GM19238 (cell line): Measurements from ENCODE around the gene DNAH17.

Experiments
- DNase-seq: peaks from one replicate; pipeline ENCODE4 v3.0.0; 2011; ENCODE audit warnings: low spot score; ENCODE audit not compliant: insufficient read length

Gene DNAH17

DNA sequence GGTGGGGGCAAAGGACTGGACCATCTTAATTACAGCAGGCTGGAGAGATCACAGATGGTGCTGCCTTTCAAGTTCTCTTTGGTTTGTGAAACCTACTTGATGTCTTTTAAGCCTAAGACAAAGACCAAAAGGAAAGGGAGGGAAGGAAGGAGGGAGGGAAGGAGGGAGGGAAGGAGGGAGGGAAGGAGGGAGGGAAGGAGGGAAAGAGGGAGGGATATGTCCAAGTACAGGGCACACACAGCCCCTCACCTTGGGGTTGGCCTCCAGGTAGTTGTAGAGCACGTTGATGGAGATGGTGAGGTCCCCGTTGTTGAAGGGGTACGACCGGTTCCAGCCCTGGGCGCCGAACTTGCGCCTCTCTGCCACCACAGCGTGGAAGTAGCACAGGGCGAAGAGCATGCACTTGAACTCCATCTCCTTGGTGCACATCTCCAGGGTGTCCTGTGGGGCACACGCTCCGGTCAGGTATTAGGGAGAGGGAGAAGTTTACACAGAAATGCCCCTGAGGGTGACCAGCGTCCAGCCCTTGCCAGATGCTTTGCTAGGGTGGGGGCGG, 143.3 kb downstream of the DNAH17 start:
- no peak for DNase-seq

DNA sequence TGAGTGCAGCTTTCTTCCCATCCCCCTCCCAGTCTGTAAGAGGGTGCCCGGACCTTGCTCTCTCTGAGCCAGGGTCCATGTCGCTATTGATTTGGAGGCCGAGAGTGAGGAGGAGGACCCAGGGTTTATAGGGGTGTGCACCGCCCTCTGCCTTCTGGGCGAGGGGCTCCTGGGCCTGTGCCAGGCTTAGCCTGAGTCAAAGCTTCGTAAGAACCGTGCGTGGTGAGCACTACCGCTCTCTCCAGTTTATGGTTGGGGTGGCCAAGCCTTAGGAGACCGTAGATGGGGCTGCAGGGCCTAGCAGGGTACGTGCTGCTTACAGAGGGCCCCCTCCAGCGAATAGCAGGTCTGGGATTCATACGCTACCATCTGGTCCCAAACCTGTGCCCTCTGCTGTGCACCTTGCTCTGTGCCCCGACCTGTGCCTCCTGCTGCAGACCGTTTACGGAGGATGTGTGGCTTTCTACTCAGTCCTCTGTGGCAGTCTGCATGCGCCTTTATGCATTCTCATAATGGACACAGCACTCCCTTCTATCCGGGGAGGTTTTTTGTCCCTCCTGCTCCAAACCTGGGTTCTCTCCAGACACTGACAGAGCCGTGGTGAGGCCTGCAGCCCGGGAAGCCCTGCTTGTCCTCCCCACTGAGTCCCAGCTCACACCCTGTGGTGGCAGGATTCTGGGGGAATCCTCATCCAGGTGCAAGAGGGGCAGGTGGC, 144.0 kb downstream of the DNAH17 start:
- no peak for DNase-seq

DNA sequence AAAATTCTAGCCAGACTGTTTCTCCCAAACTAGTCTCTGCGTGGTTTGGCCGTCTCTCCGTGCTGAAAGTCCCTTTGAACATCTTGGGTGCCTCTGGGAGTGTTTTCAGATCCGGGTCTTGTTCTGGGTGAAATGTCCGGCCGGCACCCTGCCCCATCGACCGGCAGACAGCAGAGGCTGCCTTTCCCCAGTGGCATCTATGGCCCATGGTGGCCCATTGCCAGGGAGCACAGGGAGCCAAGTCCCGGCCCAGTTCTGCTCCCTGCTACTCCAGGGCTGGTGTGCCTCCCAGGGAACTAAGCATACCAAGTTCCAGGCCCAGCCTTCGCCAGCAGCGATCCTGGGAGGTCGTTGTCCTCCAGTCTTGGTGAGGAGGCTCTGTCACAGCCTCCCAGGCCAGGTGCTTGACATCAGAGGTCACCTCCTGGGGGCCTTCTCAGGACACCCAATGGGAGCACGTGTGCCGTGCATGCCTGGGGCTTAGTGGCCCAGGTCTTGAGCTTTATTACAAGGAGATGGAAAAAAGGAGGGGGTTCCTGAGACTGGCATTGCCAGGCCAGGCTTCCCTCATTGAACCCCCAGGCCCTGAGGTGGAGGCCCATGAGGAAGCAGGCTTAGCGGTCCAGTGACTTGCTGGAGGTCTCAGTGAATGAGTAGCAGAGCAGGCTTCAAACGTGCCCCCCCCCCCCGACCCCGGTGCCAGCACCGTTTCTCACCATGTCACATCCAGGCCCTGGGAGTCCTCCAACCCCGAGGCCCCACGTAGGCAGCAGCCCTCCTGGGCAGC, 144.8 kb downstream of the DNAH17 start:
- no peak for DNase-seq

DNA sequence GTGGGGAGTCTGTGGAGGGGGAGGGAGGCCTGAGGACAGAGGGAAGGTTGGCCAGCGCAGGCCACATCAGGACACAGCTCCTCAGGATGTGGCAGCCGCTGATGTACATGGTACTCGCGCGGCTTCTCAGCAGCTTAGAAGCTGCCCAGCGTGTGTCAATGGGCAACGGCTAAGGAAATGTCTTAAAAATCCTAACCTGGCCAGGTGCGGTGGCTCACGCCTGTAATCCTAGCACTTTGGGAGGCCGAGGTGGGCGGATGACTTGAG, 145.6 kb downstream of the DNAH17 start:
- no peak for DNase-seq

DNA sequence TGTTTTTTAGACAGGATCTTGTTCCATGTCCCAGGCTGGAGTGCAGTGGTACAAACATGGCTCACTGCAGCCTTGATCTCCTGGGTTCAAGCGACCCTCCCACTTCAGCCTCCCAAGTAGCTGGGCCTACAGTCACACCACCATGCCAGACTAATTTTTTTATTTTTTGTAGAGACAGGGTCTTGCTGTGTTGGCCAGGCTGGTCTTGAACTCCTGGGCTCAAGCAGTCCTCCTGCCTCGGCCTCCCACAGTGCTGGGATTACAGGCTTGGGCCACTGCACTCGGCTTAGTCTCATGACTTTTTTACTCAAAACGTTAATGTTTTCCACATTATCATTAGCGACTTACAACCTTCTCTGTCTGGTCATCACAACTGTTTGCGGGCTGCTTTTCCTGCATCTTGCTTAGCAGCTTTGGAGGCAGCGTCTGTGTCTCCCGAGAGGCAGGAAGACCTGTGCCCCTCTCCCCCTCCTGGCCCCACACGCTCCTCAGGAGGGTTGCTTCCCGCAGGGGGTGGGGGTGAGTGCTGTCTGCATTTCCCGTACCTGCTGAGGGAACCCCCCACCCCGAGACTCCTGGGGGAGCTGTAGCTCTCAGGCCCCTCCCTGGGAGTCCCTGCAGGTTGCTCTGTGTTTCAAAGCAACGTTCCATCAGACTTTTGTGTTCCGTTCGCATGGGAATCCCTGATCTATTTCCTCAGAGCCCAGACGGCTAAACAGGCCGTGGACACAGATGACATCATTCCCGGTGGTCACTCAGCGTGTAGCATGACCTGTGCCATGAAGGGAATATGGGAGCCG, 146.1 kb downstream of the DNAH17 start:
- no peak for DNase-seq

DNA sequence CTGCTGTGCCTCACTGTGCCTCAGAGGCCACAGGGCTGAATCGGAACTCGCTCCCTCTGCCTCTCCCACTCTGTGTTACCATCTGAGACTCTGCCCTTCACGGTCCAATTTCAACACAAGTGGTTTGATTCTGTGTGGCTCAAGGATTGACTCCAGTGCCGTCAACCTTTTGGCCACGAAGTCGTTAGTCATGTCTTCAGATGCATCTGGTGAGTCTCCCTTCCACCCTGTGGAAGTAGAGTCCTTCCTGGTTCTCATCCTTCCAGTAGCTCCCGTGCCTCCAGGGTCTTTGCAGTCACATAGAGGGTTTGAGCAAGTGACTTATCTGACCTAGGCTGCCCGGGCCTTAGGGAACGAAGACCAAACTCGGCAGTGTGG, 147.6 kb downstream of the DNAH17 start:
- no peak for DNase-seq

DNA sequence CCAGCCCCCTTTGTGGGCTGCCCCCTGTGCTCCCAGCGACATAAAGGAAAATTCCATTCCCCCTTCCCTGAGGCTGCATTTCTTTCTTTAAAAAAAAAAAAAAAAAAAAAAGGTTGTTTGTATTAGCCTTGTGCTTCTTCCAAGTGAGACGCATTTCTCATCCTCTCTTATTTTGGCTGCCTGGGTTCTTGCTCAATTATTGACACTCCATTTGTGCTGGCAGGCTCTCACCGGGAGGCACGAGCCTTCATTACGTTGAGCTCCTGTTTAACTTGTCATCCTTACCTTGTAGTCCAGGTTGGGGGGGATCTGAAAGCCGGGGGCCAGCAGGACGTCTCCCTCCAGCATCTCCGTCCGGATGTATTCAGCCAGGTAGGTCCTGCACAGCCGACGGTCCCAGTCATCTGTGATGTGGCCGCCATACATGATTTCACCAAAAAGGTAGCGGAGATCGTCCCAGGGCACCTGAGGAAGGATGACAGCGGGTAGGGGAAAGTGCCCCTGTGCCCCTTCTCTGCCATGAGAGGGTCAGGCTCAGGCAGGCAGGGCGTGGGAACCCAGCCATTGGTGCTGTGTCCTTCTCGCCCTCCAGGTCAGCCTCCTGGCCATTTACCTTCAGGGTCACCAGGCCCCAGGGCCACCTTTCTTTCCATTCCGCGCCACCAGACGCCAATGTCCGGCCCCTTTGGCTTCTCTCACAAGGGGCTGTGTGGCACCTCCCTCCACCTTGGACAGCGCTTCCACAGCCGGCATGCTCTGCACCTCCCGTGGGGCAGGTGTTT, 148.2 kb downstream of the DNAH17 start:
- no peak for DNase-seq

DNA sequence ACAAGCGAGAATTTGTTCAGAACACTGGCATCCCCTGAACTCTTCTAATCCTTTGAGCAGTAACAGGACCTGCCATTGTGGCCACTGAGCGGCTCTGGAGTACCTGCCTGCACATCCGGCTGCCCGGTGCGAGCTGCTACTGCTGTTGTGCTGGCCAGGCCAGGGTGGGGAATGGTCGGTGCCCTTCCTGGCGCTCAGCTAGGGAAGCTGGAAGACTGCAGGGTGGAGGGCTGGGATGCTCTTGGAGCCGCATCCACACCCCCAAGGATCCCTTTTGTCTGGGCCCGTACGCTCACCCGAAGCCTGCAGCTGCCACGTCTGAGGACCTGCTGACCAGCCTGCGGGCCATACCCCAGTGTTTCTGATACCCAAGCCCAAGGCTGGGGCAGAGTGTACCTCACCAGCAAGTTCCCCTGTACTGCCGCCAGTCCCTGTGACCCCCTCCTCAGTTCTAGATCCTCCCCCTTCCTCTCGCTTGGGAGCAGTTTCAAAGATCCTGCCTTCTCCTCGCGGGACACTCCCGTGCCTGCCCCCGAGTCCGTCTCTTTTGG, 149.1 kb downstream of the DNAH17 start:
- DNase-seq: no peak

DNA sequence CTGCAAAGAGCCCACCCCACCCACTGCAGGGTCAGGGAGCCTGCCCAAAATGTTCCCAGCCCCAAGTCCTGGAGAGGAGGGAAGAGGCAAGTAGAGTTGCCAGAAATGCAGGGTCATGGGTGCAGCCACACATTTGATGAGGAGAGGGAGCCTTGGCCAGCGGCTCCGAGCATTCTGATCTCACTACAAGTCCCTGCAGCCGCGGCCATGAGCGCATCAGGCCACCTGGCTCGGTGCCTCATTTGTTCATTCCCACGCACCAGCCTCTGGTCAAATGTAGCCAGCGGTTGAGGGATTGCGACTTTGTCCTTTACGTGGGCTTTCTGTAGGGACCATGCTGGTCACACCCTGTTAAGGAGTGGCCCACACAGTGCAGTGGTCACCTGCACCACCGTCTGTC, 150.1 kb downstream of the DNAH17 start:
- no peak for DNase-seq

DNA sequence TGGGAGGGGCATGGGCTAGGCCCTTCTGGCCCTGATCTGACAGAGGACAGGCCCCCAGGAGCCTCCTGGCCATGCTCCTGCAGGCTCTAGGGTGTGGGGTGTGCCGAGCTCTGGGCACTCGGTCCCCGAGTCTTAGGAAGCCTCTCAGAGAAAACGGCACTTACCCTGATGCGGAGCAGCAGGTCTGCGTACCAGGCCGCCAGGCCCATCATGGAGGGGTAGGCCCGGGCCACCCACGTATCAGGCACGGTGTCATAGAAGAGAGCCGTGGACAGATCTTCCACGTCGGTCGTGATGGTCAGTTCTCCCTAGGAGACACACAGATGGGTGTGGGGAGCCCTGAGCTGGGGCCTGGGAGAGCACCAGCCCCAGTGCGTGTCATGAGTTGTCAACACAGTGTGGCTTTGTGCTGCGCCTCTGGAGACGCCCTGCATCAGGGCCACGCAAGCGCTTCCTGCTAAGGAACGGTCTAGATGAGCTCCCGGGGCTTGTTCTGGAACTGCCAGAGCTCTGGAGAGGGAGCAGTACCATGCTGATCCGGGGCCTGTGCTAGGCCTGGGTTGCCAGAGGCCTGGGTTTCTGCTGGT, 150.8 kb downstream of the DNAH17 start:
- DNase-seq: no peak

DNA sequence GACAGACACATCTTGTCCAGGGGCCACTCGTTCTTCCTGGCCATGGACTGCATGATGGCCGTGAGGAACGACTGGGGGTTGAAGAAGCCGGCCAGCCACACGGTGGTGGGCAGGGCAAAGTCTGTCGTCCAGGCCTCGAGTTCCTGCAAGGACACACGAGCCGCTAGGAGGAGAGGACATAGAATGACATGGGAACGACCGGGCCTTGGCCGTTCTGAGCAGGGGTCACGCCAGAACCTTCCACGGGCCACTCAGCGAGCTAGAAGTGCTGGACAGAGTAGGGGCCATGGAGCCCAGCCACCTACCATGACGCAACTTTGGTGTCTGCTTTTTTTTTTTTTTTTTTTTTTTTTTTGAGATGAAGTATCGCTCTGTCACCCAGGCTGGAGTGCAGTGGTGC, 151.8 kb downstream of the DNAH17 start:
- DNase-seq: no peak

DNA sequence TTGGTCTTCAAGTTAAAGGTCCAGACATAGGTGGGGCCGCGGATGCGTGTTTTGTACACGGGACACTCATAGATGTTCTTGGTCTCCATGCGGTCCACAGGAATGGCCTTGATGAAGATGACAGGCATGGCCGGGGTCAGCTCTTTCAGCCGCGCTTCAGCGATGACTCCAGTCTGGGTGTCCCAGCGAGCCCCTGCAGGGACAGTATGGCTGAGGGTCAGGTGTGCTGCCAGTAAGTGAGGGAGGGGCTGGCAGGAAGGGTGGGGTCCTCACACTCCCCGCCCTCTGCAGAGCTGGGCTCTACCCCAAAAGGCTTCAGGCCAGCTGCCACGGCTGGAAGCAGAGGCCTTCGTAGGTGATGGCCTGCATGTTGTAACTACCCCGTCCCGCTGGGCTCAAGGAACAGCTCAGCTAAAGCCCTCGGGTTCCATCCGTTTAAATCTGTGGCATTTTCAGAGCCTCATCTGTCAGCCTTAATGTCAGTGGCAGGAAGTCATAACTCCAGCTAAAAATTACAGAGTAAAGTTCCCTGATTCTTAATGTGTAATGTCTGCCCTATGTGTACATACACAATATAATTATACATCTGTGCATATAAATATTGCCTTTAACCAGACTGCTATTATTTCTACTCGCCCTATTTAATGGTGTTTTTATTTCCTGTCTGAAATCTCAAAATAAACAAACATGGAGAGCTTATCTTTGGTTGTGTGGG, 153.1 kb downstream of the DNAH17 start:
- DNase-seq: no peak

DNA sequence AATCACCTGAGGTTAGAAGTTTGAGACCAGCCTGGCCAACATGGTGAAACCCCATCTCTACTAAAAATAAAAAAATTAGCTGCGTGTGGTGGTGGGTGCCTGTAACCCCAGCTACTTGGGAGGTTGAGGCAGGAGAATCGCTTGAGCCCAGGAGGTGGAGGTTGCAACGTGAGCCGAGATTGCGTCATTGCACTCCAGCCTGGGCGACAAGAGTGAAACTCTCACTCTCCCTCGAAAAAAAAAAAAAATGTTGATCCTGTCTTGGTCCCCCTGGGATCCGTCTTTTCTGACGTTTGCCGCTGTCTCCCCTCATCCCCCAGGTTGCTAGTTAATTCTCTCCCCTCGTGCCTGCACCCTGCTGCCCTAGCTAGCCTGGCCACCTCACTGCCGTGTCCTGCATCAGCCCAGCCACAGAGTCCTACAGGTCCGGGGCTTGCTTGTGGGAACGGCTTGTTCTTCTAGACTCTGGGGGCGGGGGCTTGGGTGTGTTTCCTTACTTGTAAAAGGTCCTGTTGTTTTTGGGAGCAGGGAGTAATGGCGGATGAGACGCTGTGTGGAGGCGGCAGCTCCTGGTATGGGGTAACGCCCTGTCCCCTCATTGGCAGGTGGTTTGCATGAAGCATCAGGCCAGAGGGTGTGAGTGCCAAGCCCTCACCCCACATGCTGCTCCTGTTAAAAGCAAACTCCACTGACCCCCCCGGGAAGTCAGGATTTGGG, 154.2 kb downstream of the DNAH17 start:
- DNase-seq: no peak

DNA sequence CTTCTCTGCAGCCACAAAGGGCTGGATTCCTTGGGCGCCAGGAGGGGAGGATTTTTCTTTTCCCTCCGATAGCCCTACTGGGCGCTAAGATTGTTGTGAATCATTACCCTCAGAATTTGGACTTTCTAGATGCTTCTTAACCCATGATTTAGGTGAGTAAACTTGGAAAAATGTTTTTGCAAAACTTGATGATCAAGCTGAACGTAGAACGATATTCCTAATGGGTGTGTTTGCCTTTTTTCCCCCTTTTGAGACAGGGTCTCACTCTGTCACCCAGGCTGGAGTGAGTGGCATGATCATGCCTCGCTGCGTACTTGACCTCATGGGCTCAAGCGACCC, 155.0 kb downstream of the DNAH17 start:
- no peak for DNase-seq

DNA sequence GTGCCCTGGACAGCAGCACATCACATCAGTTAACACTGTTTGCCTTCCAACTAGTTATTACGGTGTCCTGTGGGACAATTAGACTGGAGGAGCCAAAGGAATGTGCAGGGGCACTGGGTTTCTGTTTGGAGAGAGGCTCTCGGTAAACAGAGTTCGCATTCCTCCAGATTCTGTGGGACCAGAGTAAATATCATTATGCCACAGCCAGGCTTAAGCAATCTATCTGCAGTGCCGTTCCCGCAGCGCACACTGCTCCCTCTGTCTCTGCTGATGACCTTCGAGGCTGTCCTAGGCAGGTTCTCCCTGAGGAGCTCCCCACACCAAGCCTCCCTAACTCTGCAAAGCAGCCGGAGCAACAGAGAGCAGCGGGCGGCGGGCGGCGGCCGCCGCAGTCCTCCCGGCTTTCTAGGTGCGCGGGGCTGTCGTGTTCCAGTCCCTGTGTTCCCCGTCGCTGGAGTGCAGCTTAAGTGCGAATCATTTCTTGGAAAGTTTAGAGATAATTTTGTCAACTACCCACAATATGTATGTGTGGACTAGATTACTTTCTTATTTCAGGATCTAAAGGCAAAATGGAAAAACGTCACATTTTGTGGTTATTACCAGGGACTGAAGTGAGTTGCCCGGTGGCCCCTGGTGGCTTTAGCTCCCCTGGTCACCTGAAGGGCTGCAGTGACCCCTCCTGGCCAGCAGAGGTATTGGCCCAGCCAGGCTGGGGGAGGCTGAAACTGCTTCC, 155.5 kb downstream of the DNAH17 start:
- peak; percentile 87 for DNase-seq

DNA sequence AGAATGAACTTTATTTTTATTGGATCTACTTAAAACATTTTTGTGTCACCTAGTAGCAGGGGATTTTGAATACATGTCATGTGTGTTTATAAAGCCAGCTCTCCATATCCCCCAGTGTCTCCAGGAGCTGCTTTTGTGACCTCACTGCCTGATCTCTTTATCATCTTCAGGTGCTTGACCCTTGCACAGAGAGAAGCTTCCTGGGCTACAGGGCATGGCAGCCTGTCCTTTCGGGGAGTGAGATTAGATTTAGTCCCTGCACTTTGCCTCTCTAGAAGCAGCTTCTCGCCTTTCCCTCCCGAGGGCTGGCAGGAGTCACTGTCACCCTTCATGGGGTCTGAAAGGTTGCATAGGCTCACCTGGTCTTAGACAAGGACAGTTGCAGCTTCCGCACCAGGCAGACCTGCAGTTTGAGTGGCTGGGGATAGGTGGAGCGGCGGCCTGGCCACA, 156.1 kb downstream of the DNAH17 start:
- no peak for DNase-seq

DNA sequence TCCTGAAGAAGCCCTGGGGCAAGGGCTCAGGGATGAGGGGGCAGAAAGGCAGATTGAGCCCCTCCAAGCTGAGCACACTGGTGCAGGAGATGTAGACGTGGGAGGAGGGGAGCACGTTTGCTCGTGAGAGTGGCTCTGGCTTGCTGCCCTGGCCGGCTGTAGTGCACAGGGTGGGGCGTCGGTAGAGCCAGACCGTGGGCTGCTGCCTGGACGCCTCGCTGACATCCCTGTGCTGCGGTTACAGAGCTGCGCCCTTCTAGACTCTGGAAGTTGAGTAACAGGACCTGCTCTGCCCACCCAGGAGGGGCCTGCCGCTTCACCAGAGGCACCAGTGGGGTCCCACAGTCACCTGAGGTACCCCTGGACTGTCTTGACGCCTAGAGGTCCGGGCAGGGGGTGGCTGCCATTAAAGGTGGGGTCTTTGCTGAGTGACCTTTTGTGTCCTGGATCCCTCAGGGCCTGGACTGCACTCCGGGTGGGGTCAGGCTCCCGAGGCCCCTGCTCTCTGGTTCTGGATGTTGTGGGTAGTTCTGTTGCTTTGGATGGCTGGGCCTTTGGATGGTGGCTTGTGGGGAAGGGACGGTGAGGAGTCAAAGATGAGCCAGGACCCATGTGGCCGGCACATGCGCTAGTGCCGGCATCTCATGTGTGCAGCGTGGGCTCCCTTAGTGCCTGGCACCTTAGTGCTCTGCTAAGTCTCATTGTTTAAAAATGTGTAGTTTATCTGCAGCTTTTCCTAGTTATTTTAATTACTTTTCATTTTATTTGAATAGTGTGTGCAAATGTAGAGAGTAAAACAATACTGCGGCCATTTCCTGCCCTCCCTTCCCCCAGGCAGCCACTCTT, 157.0 kb downstream of the DNAH17 start:
- no peak for DNase-seq
